Superior temporal gyrus (tissue), 1 donor: ENCODE measurements around the gene PLXND1.

Source experiments
- DNase-seq: peaks from one replicate; pipeline ENCODE4 v3.0.0-alpha.2; 2016; ENCODE audit errors: extremely low spot score

Gene PLXND1

DNA sequence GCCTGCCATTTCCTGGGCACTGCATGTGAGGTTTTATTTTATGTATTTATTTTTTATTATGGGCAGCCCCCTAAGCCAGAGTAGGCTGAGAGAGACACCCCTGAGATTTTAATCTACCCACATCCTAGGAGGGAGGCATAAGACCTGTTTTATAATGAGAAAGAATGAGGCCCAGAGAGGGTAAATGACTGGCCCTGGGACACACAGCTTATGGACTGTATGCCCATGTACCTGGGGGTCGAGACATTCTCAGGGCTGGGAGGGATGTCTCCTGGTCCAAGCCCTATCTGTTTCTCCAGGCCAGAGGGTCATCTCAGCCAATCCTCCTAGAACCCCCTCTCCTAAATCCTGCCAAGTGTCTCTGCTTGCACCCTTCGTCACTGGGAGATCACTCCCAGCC, 6.1 kb downstream of the PLXND1 start:
- DNase-seq = no peak

DNA sequence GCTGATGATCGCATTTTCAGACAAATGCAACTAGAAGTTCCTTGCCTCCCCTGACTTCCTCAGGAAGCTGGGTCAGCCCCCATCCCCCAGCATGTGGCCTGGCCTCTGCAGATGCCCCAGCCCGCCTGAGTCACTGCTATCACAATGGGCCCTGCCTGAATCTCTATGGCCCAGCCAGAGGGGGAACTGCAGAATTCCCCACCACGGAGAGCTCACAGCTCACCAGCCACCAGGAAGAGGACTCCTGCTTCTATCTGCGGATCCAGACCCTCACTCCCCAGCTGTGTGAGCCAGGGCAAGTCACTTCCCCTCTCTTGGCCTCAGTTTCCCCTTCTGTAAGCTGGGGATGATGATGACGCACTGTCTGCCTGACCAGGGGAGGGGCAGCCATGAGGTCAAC, 6.9 kb downstream of the PLXND1 start:
- DNase-seq = peak; percentile 28

DNA sequence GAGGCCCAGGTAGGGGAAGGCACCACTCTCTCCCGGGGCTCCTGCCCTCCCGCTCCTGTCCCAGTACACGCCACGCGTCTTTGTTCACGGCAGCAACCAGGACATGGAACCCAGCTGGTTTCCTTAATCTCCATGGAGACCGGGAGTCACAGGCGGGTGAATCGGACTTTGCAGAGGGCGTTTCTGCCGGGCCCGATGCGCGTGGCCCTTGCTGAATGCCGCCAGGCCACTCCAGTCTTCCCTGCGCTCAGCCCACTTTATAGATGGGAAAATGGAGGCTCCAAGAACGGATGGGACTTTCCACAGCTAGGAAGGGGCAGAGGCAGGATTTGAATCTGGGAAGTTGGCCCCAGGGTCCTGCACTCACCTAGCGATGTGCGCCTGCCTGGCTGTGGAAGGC, 7.4 kb downstream of the PLXND1 start:
- DNase-seq = peak; percentile 13

DNA sequence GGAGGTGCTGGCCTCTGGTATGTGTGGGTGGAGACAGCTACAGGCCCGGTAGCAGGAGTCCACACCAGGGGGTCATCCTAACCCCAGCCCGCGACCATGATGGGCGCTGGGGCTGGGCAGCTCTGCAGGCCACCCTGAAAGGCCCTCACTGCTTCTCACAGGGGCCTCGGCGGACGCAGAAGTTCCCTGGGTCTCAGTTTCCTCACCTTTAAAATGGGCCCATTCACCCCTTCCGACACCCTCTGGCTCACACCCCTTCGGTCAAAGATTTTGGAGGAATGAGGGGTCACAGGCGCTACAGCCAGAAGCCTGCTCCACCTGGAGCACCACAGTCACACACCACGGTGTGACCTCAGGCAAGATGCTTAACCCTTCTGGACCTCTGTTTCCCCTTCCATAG, 8.0 kb downstream of the PLXND1 start:
- no peak for DNase-seq

DNA sequence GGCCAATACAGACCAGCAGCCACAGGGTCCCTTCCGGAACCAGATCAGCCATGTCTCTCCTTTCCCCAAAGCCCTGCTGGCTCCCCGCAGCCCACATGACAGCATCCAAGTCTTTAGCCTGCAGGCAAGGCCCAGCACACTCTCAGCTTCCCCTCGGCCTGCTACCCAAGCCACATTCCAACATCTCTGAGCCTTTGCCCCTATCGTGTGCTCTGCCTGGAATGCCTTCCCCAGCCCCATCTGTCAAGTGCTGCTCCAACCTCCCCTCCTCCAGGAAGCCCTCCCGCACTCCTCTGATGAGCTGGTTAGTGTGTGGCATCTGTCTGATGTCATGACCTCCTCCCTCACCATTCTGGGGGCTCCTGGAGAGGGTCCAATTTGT, 8.5 kb downstream of the PLXND1 start:
- DNase-seq = no peak

DNA sequence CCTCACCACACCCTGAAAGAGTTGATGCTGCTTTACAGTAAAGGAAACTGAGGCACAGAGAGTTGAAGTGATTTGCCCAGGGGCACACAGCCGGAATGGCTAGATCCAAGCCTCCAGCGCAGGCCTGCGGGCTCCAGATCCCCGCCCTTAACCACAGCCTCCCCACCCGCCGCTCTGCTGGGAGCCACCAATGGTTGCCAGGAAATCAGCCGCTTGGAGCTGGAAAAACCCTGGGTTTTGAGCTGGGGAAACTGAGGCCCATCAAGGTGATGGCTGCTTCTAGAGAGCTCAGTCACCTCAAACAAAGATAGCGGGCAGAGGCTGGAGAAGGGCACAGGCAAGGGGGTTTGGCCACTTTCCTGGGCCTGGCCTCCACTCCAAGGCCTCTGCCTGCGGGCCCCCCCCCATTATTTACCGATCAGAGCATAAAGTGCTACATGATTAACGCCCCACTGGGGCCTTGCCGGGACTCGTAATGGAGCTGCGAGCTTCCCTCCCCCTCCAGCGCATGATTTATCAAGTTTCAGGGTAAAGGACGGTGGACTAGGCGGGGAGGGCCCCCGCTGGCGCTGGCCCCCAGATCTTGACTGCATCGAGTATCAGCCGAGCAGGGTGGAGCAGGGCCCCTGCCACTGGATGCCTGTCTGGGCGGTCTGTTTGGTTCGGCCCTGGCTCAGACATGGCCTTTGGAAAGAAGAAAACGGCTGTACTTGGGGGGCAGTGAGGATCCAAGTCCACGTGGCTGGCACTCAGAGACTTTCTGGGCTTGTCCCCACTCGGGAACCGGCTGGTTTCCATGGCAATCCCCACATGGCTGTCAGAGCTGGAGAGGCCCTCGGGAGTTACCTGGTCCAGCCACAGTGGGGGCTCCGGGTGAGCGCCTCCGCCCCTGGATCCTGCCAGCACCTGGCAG, 9.1 kb downstream of the PLXND1 start:
- DNase-seq = peak; percentile 28

DNA sequence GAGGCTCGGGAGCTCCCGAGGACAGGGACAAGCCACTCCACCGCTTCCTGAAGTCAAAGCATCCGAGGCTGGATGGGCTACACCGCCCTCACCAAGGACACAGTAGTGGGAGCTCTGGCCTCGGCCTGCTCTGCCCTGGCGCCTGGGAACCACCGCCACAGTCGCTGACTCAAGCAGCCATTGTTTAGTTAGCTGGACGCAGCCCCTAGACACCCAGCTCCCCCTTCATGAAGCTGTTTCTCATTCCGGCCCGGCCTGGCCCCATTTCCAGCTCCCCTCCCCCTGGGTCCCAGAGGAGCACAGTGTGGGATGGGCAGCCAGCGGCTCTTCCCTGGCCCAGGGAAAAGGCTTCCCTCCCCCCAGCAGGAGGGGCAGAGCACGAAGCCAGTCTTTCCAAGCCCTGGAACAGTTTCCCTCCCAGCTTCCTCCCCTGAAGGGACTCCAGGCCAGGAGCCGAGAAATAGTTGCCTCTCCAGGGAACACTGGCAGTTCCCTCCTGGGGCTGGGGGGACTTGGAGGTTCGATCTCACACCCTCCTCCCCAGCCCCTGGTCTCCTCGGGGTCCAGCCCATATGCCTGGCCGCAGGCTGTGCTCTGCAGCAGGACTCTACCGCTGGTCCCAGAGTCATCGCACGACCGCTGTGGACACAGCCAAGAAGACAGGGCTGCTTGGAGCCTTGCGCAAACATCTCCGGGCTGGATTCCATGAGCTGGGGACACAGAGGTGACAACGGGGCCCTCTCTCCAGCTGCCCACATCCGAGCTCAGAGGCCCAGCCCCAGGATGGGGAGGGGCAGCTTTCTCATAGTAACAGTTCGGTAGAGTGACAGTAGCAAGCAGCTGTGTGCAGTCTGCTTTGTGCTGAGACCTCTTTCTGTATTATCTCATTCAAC, 10.0 kb downstream of the PLXND1 start:
- peak; percentile 88 for DNase-seq

DNA sequence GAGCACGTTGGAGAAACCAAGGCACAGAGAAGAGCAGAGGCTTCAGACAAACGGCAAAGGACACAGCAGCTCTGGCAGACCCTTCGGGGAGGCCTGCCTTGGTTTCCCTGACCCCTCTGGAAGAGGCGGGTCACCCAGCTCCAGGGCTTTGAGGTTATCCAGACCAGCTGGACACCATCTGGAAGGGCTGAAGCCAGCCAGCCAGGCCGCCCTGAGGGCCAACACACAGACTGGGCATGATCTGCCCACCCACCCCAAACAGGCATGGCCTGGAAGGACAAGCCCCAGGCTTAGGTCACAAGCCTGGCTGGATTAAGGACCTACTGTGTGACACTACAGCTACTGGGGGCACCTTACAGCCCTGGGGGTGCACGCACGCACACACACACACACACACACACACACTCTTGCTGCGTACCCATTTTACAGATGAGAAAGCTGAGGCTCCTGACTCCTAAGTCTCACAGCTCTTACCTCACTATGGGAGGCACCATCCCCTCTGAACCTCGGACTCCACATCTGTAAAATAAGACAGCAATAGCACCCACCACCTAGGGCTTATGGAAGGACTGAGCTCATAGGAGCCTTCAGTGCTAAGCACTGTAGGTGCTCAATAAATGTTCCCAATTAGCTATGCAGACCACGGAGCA, 10.8 kb downstream of the PLXND1 start:
- DNase-seq = no peak

DNA sequence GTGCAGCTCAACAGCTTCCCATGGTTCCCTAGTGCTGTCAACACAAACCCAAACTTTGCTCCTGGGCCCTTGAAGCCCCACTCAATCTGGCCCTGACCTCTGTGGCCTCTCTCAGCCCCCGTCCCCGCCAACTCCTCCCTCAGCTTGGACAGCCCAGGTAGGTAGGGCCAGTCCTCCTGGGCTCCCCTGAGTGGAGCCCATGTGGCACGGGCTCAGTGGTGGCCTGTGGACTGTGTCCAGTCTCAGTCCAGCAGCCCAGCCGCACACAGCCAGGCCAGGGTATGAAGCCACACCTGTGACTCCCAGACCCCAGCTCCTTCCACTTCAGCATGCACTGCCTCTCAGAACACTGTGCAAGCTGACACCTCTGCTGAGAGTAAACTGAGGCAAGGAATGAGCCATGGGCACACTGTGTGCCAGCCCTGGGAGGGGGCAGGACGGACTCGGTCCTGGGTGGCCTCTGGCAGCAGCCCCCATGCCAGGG, 11.5 kb downstream of the PLXND1 start:
- DNase-seq = no peak

DNA sequence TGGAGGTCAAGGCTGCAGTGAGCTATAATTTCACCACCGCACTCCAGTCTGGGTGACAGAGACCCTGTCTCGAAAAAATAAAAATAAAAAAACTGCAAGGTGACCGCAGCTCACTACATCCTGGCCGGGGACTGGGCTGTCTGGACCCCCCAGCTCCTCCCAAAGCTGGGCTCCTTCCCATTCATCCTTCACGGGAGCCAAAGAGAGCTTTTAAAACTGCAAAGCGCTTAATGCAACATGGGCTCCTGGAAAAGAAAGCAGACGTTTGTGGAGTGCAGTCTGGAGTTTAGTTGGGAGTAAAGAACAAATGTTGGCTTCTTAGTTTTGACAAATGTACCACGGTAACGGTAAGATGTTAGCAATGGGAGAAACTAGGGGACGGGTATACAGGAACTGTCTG, 12.1 kb downstream of the PLXND1 start:
- DNase-seq = peak; percentile 24

DNA sequence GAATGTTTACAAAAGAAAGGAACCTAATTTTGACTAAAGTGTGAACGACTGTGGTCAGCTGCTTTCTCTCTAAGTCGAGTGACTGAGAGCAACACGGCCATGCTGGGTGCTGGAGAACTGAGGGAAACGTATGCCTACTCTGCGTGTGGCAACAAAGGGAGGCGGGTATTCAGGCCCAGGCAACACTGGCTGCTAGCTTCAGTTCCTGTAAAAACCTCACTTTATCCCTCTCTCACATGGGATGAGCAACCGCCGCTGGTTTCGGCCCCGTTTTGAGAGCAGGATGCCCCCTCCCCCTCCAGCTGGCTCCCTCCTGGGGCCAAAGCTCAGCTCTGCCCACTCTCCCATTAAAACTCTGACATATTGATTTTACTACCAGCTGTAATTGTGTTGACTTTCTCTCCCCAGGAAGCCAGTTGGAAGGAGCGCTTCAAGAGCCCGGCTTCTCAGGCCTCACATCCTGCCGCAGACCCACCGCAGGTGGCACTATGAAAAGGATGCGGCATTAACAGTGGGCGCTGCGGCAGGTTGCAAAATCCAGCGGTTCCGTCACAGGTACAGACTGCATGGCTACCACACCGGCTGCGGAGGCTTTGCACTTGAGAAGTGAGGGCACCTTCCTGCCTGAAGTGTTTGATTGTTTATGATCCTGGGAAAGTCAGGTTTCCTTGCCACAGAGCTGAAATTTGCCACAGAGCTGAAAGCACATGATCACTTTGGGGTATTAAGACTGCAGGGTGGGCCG, 12.7 kb downstream of the PLXND1 start:
- DNase-seq = peak; percentile 57

DNA sequence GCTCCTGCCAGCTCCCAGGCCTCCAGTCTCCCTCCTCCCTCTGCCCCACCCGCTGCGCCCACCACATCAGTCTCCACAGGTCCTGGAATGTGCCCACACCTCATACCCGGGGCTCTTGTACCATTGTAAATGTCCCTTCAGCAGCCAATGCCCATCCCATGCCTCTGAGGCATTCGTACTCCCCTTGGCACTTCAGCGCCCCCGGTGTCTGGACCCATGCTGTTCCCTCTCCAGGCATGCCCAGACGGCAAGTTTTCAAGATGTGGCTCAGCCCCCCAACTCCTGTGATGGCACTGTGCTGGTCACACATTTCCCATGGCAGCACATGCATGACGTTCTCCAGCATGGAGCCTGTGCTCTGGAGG, 13.3 kb downstream of the PLXND1 start:
- no peak for DNase-seq

DNA sequence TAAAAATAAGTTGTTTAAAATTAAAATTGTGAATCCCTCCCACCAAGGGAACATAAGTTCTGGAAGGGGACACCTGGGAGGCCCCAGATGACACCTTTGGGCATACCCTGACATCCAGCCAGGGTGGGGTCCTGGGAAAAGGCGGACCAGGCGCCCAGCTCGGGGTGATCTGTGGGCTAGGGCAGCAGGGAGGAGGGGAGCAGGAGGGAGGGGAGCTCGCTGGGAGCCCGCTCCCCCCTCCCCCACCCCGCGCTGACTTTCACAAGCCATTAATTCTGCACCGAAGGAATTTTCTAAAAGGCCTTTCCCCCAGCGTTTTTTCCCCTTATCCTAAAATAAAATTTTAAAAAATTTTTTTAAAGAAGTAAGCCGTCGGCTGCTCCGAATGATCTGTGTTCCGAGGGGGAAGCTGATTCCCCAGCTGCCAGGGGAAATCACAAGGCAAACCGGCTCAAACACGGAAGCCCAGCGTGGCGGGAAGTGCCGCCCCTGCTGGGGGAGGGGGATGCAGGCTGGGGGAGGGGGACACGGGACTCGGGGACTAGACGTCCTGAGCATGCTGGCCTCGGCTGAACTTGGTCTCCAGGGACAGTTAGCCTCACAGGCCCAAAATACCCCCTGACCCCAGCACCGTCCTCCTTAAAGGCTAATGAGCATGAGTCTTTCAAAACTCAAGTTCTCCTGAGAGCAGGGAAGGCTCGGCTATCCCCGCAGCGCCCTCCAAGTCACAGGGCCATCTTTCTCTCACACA, 13.9 kb downstream of the PLXND1 start:
- peak; percentile 22 for DNase-seq

DNA sequence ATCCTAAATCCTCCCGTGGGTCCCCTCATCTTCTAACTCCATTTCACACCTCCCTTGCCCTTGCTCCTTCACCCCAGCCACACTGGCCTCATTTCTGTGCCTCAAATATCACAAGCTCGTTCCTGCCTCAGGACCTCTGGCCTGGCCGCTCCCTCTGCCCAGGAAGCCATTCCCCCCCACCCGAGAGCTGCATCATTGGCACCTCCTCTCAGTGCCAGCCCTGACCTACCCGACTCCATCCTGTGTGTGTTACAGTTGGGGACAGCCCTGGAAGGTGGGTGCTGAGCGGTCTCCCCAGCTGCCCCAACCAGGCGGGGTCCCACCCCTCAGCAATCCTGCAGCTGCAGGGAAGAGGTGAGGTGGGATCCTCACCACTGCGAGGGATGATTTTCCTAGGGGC, 14.5 kb downstream of the PLXND1 start:
- DNase-seq = no peak

DNA sequence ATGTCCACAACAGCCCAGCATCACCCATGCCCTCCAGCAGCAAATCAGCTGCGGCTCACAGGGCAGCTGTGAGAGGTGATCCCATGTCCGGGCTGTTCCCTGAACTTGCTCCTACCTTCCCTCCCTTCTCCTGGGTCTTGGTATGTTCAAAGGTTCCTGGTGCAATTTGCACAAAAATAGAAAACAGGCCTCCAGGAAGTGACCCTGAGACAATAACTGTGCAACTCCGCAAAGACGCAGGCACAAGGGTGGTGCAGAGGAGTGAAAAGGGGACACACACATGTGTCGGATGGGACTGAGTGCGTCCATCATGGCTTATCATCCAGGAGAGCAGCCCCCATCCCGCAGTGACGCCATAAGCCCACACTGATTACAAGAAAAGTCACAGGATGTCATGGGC, 16.3 kb downstream of the PLXND1 start:
- DNase-seq = no peak

DNA sequence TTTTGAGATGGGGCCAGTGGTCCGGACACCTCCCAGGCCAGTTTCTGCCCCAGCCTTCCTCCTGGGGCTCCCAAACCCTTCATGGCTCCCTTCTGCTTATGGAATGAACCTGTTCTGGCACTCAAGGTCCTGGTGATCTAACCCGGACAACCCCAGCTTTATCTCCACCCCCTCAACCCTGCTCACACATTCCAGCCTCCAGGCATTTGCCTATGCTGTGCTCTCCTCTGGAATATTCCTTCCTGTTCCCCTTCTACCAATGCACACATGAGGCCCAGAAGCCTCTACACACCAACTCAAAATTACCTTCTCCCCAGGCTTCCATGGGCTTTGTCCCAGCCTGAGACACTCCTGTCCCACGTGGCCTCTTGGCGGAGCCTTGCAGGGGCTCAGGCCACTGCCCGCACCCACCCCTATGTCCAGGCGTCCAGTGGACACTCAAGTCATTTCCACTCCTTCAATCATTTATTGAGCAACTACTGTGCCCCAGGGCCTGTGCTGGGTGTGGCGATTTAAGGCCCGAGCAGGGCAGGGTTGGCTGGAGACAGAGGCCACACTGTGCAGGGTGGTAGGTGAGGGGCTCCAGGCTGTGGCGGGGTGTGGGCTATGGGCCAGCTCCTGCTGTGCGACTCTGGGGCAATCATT, 18.8 kb downstream of the PLXND1 start:
- no peak for DNase-seq

DNA sequence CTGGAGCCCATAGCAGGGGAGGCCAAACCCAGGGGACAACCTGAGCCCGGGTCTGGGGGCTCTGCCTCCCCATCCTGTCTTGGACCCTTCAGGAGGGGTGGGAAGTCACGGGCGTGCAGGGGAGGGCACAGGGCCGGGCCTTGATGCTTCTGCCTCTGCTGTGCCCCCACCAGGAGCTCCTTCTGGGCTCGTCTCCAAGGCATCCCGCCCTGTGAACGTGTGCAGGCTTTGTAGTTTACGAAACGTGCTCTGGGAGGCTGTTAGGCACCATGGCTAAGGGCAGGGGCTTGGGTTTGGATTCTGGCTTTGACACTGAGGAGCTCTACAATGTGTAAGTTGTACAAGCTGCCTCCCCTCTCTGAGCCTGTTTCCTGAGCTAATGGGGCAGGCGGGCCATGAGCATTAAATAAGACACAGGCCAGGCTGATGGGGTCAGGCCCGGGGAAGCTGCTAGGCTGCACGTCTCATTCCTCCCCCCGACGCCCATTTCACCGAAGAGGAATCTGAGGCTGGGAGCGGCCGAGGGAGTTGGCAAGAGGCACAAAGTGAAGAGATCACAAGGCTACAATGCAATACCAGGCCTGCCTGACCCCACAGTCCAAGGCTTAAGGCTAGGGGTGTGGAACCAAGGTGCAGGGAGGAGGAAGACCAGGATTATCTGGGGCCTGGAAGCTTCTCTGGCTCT, 19.6 kb downstream of the PLXND1 start:
- DNase-seq = no peak

DNA sequence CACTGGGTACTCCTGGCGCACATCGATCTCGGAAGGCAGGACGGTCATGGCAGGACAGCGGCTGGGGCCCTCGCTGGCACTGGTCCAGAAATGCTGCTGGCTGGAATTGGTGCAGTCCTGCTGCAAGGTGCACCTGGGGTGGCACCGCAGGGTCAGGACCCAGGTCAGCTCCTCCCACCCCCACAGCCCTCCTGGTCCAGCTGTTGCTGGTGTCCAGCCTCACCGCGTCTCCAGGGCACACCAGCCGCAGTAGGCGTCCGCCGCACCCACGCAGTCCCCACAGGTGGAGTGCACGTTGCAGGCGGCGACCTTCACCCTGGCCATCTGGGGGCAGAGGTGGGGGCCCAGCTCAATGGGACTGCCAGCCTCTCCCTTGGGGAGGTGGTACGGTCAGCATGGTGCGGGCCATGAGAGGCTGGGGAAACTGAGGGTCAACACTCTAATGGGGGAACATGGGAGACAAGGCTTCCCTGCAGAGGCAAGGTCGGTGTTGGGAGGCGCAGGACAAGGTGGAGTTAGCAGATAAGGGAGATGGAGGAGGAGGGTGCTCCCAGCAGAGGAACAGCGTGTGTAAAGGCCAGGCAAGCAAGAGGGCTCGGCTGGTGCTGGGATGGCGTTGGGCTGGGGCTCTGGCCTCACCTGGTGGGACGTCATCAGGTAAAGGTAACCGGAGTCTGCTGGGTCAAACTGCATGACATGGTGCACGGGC, 20.4 kb downstream of the PLXND1 start:
- DNase-seq = no peak

DNA sequence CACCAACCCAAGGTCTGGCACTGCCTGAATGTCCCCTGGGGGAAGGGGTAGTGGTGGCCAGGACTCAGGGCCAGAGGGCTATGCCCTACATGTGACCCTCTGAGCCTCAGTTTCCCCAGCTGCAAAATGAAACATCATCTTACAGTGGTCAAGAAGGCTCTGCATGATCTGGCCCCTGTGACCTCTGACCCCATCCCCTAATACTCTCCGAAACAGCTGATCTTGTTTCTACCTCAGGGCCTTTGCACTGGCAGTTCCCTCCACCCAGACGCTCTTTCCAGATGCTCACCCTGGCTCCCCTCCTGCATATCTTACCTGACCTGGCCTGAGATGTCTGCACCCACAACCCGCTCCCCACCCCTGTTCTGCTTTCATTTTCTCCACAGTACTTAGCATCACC, 21.8 kb downstream of the PLXND1 start:
- no peak for DNase-seq
